Bronchial epithelial cell (primary cell): ENCODE measurements around the gene PPP1R14C. TPM values are rescaled to one million over a fixed set of nuclear protein-coding genes. Genes with fewer than 3 reads are reported as not detected.

ENCODE experiments used
- DNase-seq: peaks from one replicate; pipeline ENCODE4 v3.0.0-alpha.2; 2010; ENCODE audit warnings: low read depth
- FAIRE-seq: peaks from 2 replicates; lab custom pipeline; 2011; peaks lifted over from hg19 to GRCh38; lab: Jason Lieb, UNC
- H3K27me3 ChIP-seq: 2 replicates; pipeline ENCODE4 v1.5.1; 2011; ENCODE audit warnings: low read length; ENCODE audit not compliant: control insufficient read depth, insufficient read depth
- H3K36me3 ChIP-seq: 2 replicates; pipeline ENCODE4 v1.5.1; 2011; ENCODE audit warnings: low read length; ENCODE audit not compliant: control insufficient read depth, insufficient read depth
- H3K4me3 ChIP-seq: 2 replicates; pipeline ENCODE4 v1.5.1; 2011; ENCODE audit warnings: mild to moderate bottlenecking, low read depth, low read length, control low read depth
- CTCF ChIP-seq: IDR thresholded peaks from 2 replicates; pipeline ENCODE4 v1.5.1; 2011; ENCODE audit warnings: mild to moderate bottlenecking, moderate library complexity, low read length, control low read depth, inconsistent platforms; ENCODE audit not compliant: insufficient read depth, severe bottlenecking
- total RNA-seq: library from RNA; depleted of rRNA; stranded (reverse); fragments of >200 nt; gene quantifications from 2 replicates; pipeline ENCODE4 v1.2.1, GENCODE V29; 2014

PPP1R14C gene
- total RNA-seq, 1 donor from 2014 or later, result 72.1 TPM

- peak; percentile 58 for FAIRE-seq
These were observed 113.9 kb downstream of the PPP1R14C start for GRCh38 chr6:150256618-150257272.

DNA sequence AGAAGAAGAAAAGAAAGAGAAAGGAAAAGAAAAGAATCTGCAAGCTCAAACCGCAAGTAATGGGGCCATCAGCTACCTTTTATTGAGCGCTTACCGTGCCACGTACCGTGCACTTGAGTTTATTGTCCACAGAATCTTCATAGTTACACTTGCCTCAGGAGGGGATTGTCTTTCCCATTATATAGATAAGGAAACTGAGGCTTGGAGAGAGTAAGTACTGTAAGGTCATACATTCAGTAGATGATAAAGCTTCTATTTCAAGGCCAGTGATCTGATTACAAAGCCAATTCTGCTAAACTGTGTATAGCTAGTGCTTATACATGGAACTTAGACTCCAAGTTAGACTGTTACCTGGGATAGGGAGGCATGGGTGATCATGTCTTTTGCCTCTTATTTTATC is 115.5 kb downstream of the PPP1R14C start:
- no peak for FAIRE-seq
- Histone ChIP-seq H3K4me3 (no peak overlapping the region), H3K36me3 (peaks cover 2% of the 10 kb centered on the region), H3K27me3 (no peaks in the 10 kb centered on the region)
- no peak for DNase-seq
- TF ChIP-seq CTCF, result no peak

More at GRCh38 chr6:150256618-150257272, 113.9 kb downstream of the PPP1R14C start:
- Histone ChIP-seq H3K36me3 (peaks cover 2% of the 10 kb centered on the region), H3K27me3 (no peaks in the 10 kb centered on the region), H3K4me3 (no peak overlapping the region)
- peak; percentile 100 for DNase-seq
- TF ChIP-seq CTCF, result no peak

GRCh38 chr6:150260931-150261330 is 118.1 kb downstream of the PPP1R14C start:
- no peak for TF ChIP-seq CTCF
- H3K4me3 ChIP-seq, result no peak overlapping the region
- peaks cover 2% of the 10 kb centered on the region for H3K36me3 ChIP-seq
- FAIRE-seq (no peak), DNase-seq (no peak)
- no peaks in the 10 kb centered on the region for H3K27me3 ChIP-seq

GRCh38 chr6:150261997-150262697 is 119.3 kb downstream of the PPP1R14C start:
- H3K4me3 ChIP-seq, result no peak overlapping the region
- no peak for FAIRE-seq
- TF ChIP-seq CTCF, result no peak
- H3K27me3 ChIP-seq, result no peaks in the 10 kb centered on the region
- H3K36me3 ChIP-seq, result peaks cover 2% of the 10 kb centered on the region
- DNase-seq, result no peak

- Histone ChIP-seq H3K36me3 (no peaks in the 10 kb centered on the region), H3K27me3 (no peaks in the 10 kb centered on the region), H3K4me3 (no peak overlapping the region)
- TF ChIP-seq CTCF, result no peak
- FAIRE-seq (peak; percentile 66), DNase-seq (no peak)
These were observed 121.0 kb downstream of the PPP1R14C start for GRCh38 chr6:150263765-150264404.
